HG03342 (cell line): Measurements from ENCODE around the gene PDIA4.
"Not testable (repeated sequence)": the region's sequence is repeated elsewhere in the genome, so short reads cannot be mapped to it uniquely, and the experiment has no call there.

Source experiments
- ATAC-seq: cut with Tn5 transposase; IDR thresholded peaks from one replicate; pipeline ENCODE4 v1.9.1; 2021; ENCODE audit warnings: mild to moderate bottlenecking, moderate library complexity; ENCODE audit not compliant: unreplicated experiment

Gene PDIA4

GRCh38 chr7:149038641-149039040 lies 10.3 kb upstream of the PDIA4 start:
- ATAC-seq: not testable (repeated sequence)

- ATAC-seq: no peak
These were observed 8.4 kb upstream of the PDIA4 start for GRCh38 chr7:149036676-149037075.

- ATAC-seq: no peak
These were observed 3.1 kb upstream of the PDIA4 start for GRCh38 chr7:149031353-149031910.

GRCh38 chr7:149030439-149030838 lies 2.1 kb upstream of the PDIA4 start:
- not testable (repeated sequence) for ATAC-seq

GRCh38 chr7:149027611-149028345 lies 527 bp downstream of the PDIA4 start:
- ATAC-seq: no peak

- ATAC-seq: no peak
These were observed 1.2 kb downstream of the PDIA4 start for GRCh38 chr7:149027055-149027454.

- no peak for ATAC-seq
These were observed 4.6 kb downstream of the PDIA4 start for GRCh38 chr7:149023662-149024061.

GRCh38 chr7:149022756-149023360 lies 5.4 kb downstream of the PDIA4 start:
- ATAC-seq: no peak

GRCh38 chr7:149021725-149022062 lies 6.6 kb downstream of the PDIA4 start:
- ATAC-seq: peak; percentile 39

GRCh38 chr7:149020483-149020882 lies 7.8 kb downstream of the PDIA4 start:
- ATAC-seq: no peak

- no peak for ATAC-seq
These were observed 11.4 kb downstream of the PDIA4 start for GRCh38 chr7:149016876-149017275.

GRCh38 chr7:149014309-149014708 lies 14.0 kb downstream of the PDIA4 start:
- no peak for ATAC-seq

- no peak for ATAC-seq
These were observed 14.4 kb downstream of the PDIA4 start for GRCh38 chr7:149013876-149014275.

GRCh38 chr7:149012730-149013129 lies 15.6 kb downstream of the PDIA4 start:
- ATAC-seq: not testable (repeated sequence)

GRCh38 chr7:149011491-149011890 lies 16.8 kb downstream of the PDIA4 start:
- ATAC-seq: no peak

- ATAC-seq: no peak
These were observed 17.9 kb downstream of the PDIA4 start for GRCh38 chr7:149010451-149010850.

GRCh38 chr7:149009527-149009926 lies 18.8 kb downstream of the PDIA4 start:
- ATAC-seq: no peak

GRCh38 chr7:149007611-149008010 lies 20.7 kb downstream of the PDIA4 start:
- no peak for ATAC-seq

- ATAC-seq: no peak
These were observed 21.2 kb downstream of the PDIA4 start for GRCh38 chr7:149007146-149007545.

- ATAC-seq: no peak
These were observed 22.0 kb downstream of the PDIA4 start for GRCh38 chr7:149006345-149006725.

- peak; percentile 82 for ATAC-seq
These were observed 22.6 kb downstream of the PDIA4 start for GRCh38 chr7:149005427-149006344.
